ENCODE measurements around the gene MPL. TPM values are rescaled to one million over a fixed set of nuclear protein-coding genes. Genes with fewer than 3 reads are reported as not detected.

Gene MPL
- total and polyA plus RNA-seq, 2 of the 13 experiments (the other 11 are each of a cell fraction or from before 2014, with no cell fraction given): not detected

DNA sequence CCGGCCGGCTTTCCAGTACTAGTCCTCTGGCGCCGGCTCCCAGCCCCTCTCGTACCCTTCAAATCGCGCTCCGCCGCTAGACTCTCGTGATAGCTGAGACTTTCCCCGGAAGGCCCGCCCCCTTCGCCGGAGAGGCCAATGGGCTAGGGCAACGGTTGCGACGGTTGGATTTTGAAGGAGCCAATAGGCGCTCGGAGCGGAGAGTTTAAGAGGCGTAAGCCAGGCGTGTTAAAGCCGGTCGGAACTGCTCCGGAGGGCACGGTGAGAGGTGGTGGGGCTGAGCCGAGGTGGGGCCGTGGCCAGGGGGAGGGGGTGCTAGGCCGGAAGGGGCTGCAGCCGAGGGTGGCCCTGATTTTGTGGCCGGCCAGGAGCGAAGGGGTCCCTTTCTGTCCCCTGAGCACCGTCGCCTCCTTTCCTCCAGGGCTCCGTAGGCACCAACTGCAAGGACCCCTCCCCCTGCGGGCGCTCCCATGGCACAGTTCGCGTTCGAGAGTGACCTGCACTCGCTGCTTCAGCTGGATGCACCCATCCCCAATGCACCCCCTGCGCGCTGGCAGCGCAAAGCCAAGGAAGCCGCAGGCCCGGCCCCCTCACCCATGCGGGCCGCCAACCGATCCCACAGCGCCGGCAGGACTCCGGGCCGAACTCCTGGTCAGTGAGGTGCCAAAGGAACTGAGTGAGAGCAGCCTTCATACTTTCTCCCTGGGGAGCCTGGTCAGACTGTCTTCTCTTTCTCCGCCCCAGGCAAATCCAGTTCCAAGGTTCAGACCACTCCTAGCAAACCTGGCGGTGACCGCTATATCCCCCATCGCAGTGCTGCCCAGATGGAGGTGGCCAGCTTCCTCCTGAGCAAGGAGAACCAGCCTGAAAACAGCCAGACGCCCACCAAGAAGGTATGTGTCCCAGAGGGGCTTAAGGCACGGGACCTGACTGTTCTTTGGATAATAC, 21.4 kb downstream of the MPL start, which contains the start of gene CDC20 (continued):
- TF ChIP-seq, protein P1, sequence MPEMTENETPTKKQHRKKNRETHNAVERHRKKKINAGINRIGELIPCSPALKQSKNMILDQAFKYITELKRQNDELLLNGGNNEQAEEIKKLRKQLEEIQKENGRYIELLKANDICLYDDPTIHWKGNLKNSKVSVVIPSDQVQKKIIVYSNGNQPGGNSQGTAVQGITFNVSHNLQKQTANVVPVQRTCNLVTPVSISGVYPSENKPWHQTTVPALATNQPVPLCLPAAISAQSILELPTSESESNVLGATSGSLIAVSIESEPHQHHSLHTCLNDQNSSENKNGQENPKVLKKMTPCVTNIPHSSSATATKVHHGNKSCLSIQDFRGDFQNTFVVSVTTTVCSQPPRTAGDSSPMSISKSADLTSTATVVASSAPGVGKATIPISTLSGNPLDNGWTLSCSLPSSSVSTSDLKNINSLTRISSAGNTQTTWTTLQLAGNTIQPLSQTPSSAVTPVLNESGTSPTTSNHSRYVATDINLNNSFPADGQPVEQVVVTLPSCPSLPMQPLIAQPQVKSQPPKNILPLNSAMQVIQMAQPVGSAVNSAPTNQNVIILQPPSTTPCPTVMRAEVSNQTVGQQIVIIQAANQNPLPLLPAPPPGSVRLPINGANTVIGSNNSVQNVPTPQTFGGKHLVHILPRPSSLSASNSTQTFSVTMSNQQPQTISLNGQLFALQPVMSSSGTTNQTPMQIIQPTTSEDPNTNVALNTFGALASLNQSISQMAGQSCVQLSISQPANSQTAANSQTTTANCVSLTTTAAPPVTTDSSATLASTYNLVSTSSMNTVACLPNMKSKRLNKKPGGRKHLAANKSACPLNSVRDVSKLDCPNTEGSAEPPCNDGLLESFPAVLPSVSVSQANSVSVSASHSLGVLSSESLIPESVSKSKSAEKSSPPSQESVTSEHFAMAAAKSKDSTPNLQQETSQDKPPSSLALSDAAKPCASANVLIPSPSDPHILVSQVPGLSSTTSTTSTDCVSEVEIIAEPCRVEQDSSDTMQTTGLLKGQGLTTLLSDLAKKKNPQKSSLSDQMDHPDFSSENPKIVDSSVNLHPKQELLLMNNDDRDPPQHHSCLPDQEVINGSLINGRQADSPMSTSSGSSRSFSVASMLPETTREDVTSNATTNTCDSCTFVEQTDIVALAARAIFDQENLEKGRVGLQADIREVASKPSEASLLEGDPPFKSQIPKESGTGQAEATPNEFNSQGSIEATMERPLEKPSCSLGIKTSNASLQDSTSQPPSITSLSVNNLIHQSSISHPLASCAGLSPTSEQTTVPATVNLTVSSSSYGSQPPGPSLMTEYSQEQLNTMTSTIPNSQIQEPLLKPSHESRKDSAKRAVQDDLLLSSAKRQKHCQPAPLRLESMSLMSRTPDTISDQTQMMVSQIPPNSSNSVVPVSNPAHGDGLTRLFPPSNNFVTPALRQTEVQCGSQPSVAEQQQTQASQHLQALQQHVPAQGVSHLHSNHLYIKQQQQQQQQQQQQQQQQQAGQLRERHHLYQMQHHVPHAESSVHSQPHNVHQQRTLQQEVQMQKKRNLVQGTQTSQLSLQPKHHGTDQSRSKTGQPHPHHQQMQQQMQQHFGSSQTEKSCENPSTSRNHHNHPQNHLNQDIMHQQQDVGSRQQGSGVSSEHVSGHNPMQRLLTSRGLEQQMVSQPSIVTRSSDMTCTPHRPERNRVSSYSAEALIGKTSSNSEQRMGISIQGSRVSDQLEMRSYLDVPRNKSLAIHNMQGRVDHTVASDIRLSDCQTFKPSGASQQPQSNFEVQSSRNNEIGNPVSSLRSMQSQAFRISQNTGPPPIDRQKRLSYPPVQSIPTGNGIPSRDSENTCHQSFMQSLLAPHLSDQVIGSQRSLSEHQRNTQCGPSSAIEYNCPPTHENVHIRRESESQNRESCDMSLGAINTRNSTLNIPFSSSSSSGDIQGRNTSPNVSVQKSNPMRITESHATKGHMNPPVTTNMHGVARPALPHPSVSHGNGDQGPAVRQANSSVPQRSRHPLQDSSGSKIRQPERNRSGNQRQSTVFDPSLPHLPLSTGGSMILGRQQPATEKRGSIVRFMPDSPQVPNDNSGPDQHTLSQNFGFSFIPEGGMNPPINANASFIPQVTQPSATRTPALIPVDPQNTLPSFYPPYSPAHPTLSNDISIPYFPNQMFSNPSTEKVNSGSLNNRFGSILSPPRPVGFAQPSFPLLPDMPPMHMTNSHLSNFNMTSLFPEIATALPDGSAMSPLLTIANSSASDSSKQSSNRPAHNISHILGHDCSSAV (CRISPR knock-in tag; IDR thresholded peaks at IDR 0.05; ENCODE audit: borderline replicate concordance): no peak
- TF ChIP-seq MED13 (CRISPR knock-in tag; IDR thresholded peaks at IDR 0.05) (peak; percentile 51; the same call in 1 of the 2 replicates), ZKSCAN5 (CRISPR knock-in tag; IDR thresholded peaks at IDR 0.05) (no peak), PLSCR1 (CRISPR knock-in tag; IDR thresholded peaks at IDR 0.05; ENCODE audit: borderline replicate concordance) (no peak), ZNF12 (CRISPR knock-in tag; IDR thresholded peaks at IDR 0.05) (no peak), ZNF672 (CRISPR knock-in tag; IDR thresholded peaks at IDR 0.05) (0 out of 2 replicates have a peak, but pooled peaks have one; percentile 52)

Data from HepG2 (cell line).